Tibial nerve (tissue), 4 donors: ENCODE measurements around the gene ASB5. TPM values are rescaled to one million over a fixed set of nuclear protein-coding genes. Genes with fewer than 3 reads are reported as not detected.

Experiments
- DNase-seq, 2 donors: peaks; one replicate each; pipeline ENCODE4 v3.0.0-alpha.2; 2019; ENCODE audit warnings: low spot score in 2 of 2
- H3K27ac ChIP-seq, 4 donors: fragments of 200-600 bp; sonication (generic) in 3 of 4; one replicate each; pipeline ENCODE4 v1.5.1; 2017 to 2019; ENCODE audit warnings: mild to moderate bottlenecking in 1 of 4
- H3K27me3 ChIP-seq, 2 donors: fragments of 200-600 bp; sonication (generic) in 1 of 2; one replicate each; pipeline versions ENCODE4 v1.5.1 to v1.6.0; 2017 to 2019
- H3K36me3 ChIP-seq, 3 donors: fragments of 200-600 bp; sonication (generic); one replicate each; pipeline ENCODE4 v1.5.1; 2018 to 2019
- H3K4me1 ChIP-seq, 4 donors: fragments of 200-600 bp; sonication (generic) in 3 of 4; one replicate each; pipeline ENCODE4 v1.5.1; 2017 to 2019
- H3K4me3 ChIP-seq, 4 donors: fragments of 200-600 bp; sonication (generic) in 3 of 4; one replicate each; pipeline ENCODE4 v1.5.1; 2017 to 2019; ENCODE audit warnings: mild to moderate bottlenecking in 1 of 4, moderate library complexity in 1 of 4
- H3K9me3 ChIP-seq, 4 donors: fragments of 200-600 bp; sonication (generic) in 3 of 4; one replicate each; pipeline ENCODE4 v1.5.1; 2017 to 2019
- EP300 ChIP-seq, 2 donors: sonication (generic); formaldehyde crosslinking; IDR thresholded peaks; one replicate each; pipeline ENCODE4 v1.6.1; 2017; ENCODE audit warnings: antibody characterized with exemption in 2 of 2, mild to moderate bottlenecking in 1 of 2
- POLR2A ChIP-seq, 2 donors: fragments of 450-650 bp; IDR thresholded peaks; one replicate each; pipeline ENCODE4 v1.6.1; 2017; ENCODE audit warnings: antibody characterized with exemption in 2 of 2, mild to moderate bottlenecking in 2 of 2, moderate library complexity in 2 of 2
- WGBS, 2 donors: methylation state at CpG; one replicate each; pipeline ENCODE4 v1.1.5; 2018; 5-methylcytosine and 5-hydroxymethylcytosine counted together
- total RNA-seq, 4 donors: library from RNA; depleted of rRNA; stranded (reverse); fragments of >200 nt; gene quantifications; one replicate each; pipeline ENCODE4 v1.1.0, GENCODE V29; 2016
- TF ChIP-seq, protein P1 (sequence below), 5 experiments: fragments of 200-600 bp in 3 of 5; fragments of 450-650 bp in 2 of 5; sonication (generic) in 3 of 5; IDR thresholded peaks; one replicate each; pipeline ENCODE4 v1.5.1; 2016 to 2019; ENCODE audit warnings: antibody characterized with exemption in 5 of 5, mild to moderate bottlenecking in 3 of 5, moderate library complexity in 2 of 5

Gene ASB5
- total RNA-seq, 4 donors from 2014 or later: not detected

DNA sequence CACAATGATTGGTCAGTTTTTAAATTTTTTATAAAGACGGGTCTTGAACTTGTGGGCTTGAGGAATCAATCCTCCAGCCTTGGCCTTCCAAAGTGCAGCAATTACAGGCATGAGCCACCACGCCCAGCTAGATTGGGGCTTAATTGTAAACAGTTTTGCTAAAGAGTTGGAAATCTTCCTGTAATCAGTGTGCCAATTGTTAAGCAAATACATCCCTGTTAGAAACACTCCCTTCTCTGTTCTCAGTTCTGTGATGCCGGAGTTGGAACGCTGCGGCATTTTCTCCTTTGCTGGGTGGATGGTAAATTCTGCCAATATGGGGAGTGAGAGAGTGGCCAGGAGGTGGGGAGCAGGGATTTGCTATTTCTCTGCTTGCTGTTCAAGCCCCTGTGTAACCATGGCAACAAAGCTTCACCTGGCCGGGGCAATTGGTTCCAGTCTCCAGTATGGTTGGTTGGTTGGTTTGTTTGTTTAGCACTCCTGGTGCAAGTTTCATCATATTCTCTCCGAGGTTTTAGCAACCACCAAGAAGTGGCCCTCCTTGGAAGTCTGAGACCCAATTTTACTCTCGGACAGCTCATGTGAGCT lies 70.6 kb downstream of the ASB5 start:
- no peaks in the 10 kb centered on the region for H3K27me3 ChIP-seq
- H3K9me3 ChIP-seq: no peaks in the 10 kb centered on the region
- WGBS, 2 donors: 69 to 81% methylated on average over 8 of the region's 8 CpGs
- H3K36me3 ChIP-seq: no peaks in the 10 kb centered on the region
- H3K27ac ChIP-seq: no peak overlapping the region
- no peak overlapping the region for H3K4me3 ChIP-seq
- DNase-seq: no peak
- H3K4me1 ChIP-seq: peaks cover 0 to 11% (median 0%) of the 10 kb centered on the region in 4 donors
- TF ChIP-seq POLR2A (IDR thresholded peaks at IDR 0.05) (no peak), EP300 (IDR thresholded peaks at IDR 0.05) (no peak)
- TF ChIP-seq, protein P1, sequence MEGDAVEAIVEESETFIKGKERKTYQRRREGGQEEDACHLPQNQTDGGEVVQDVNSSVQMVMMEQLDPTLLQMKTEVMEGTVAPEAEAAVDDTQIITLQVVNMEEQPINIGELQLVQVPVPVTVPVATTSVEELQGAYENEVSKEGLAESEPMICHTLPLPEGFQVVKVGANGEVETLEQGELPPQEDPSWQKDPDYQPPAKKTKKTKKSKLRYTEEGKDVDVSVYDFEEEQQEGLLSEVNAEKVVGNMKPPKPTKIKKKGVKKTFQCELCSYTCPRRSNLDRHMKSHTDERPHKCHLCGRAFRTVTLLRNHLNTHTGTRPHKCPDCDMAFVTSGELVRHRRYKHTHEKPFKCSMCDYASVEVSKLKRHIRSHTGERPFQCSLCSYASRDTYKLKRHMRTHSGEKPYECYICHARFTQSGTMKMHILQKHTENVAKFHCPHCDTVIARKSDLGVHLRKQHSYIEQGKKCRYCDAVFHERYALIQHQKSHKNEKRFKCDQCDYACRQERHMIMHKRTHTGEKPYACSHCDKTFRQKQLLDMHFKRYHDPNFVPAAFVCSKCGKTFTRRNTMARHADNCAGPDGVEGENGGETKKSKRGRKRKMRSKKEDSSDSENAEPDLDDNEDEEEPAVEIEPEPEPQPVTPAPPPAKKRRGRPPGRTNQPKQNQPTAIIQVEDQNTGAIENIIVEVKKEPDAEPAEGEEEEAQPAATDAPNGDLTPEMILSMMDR (IDR thresholded peaks at IDR 0.05): no peak

DNA sequence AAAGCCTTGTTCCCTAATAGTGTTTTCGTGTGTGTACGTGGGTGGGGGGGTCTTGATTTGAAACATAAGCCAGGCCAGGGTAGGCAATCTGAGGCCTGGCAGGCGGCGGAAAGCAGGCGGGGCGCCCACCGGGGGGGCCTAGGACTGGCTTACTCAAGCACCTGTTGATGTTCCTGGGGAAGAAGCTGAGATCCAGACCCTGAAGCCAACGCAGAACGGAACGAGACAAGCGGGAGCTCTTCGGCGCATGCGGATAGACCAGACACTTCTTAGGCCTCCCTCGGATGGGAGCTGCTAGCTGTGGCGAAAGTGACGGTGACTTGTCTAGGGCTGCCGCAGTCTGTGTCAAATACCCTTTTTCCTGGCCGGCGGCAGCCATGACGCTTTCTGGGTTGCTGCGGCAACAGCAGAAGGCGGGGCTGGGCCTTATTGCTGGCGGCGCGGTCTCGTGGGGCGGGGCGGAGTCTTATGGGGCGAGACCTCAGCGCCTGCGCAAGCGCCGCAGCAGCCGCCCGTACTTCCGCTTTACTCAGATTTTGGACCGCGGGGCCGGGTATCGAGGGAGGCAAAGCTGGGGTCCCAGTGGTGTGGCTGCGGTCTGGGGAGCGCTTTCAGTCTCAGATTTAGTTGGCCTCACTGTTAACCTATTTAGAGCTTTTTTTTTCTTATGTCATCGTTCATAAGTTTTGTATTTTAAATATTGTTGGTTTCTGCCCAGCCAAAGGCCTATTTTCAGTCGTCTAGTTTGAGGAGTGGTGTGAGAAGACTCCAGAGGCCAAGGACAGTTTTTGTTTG lies 73.6 kb downstream of the ASB5 start, which contains the start of gene SPATA4:
Gene SPATA4 (minus strand): TSS at position 402 of the 795 bp plus-strand sequence. CDS start 23 bp downstream, at position 379.
- Histone ChIP-seq H3K36me3 (no peaks in the 10 kb centered on the region), H3K4me1 (peaks cover 0 to 11% (median 0%) of the 10 kb centered on the region in 4 donors), H3K27ac (peak within 1 kb of the TSS; percentile 30 to 86 (median 68)), H3K9me3 (no peaks in the 10 kb centered on the region), H3K4me3 (peak within 1 kb of the TSS; percentile 42 to 80 (median 62)), H3K27me3 (no peaks in the 10 kb centered on the region)
- TF ChIP-seq EP300 (IDR thresholded peaks at IDR 0.05): peak; percentile 65 to 81
- TF ChIP-seq, protein P1 (IDR thresholded peaks at IDR 0.05): no peak
- TF ChIP-seq POLR2A (IDR thresholded peaks at IDR 0.05): peak; percentile 45 to 55
- peak; percentile 88 to 90 for DNase-seq
- 0 to 1% methylated on average over 31 to 39 of the region's 45 CpGs for WGBS, 2 donors

DNA sequence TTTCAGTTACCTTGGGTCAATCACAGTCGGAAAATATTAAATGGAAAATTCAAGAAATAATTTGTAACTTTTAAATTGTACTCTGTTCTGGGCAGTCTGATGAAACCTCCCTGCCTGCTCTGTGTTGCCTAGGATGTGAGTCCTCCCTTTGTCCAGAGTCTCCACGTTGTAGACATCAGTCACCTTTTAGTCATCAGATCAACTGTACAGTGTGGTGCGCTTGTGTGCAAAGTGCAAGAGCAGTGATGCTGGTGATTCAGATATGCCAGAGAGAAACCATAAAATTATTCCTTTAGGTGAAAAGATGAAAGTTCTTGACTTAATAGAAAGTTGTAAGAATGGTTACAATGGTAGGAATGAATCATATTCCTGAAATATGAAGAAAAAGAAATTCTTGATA lies 75.1 kb downstream of the ASB5 start:
- no peaks in the 10 kb centered on the region for H3K27me3 ChIP-seq
- TF ChIP-seq EP300 (IDR thresholded peaks at IDR 0.05): no peak
- TF ChIP-seq, protein P1 (IDR thresholded peaks at IDR 0.05): no peak
- no peak for DNase-seq
- no peak overlapping the region for H3K27ac ChIP-seq
- no peak overlapping the region for H3K4me3 ChIP-seq
- H3K9me3 ChIP-seq: no peaks in the 10 kb centered on the region
- H3K36me3 ChIP-seq: no peaks in the 10 kb centered on the region
- peaks cover 0 to 11% (median 0%) of the 10 kb centered on the region in 4 donors for H3K4me1 ChIP-seq
- 58 to 68% methylated on average over 3 of the region's 3 CpGs for WGBS, 2 donors

DNA sequence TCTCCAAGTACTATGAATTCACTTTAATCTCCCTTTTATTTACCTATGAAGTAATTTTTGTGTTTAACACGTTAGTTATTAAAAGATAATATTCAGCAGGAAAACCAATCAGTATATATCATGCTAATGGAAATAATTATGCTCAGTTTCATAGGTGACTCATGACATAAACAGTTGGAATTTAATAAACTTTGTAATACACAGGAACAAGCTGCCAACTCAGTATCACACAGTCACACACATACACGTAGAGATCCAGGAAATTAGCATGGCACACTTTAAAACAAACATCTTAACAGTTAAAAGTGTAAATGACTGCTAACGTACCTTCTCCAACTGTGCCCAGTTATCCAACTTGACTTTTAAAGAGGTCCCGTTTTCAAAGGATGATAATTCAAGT lies 75.9 kb downstream of the ASB5 start:
- H3K27ac ChIP-seq: no peak overlapping the region
- 31 to 36% methylated on average over 4 of the region's 4 CpGs for WGBS, 2 donors

More for the DNA sequence above, 75.9 kb downstream of the ASB5 start:
- no peaks in the 10 kb centered on the region for H3K9me3 ChIP-seq
- H3K27me3 ChIP-seq: no peaks in the 10 kb centered on the region
- no peak for DNase-seq
- peaks cover 0 to 11% (median 0%) of the 10 kb centered on the region in 4 donors for H3K4me1 ChIP-seq
- no peaks in the 10 kb centered on the region for H3K36me3 ChIP-seq
- TF ChIP-seq EP300 (IDR thresholded peaks at IDR 0.05): no peak
- TF ChIP-seq, protein P1 (IDR thresholded peaks at IDR 0.05): no peak
- no peak for TF ChIP-seq POLR2A (IDR thresholded peaks at IDR 0.05)
- H3K4me3 ChIP-seq: no peak overlapping the region
